ENCODE measurements around the gene SUDS3.

GRCh38 chr12:118455327-118455726, 79.0 kb downstream of the SUDS3 start:
- TF ChIP-seq POLR2A (IDR thresholded peaks at IDR 0.05) (no peak), EP300 (IDR thresholded peaks at IDR 0.05) (no peak)

Data from suprapubic skin (tissue), 2 donors.